Vagina (tissue), 2 donors: ENCODE data around the gene GFRA1.

Experiments
- CTCF ChIP-seq, 3 experiments: fragments of 450-650 bp in 2 of 3; fragments of 200-600 bp in 1 of 3; sonication (generic) in 1 of 3; IDR thresholded peaks; one replicate each; pipeline ENCODE4 v1.5.1; 2017 to 2019; ENCODE audit warnings: antibody characterized with exemption in 3 of 3, mild to moderate bottlenecking in 2 of 3, moderate library complexity in 2 of 3
- POLR2AphosphoS5 ChIP-seq, 2 donors: sonication (generic); formaldehyde crosslinking; IDR thresholded peaks; one replicate each; pipeline ENCODE4 v1.9.0; 2017; ENCODE audit warnings: antibody characterized with exemption in 2 of 2, mild to moderate bottlenecking in 2 of 2, low read depth in 1 of 2; ENCODE audit not compliant: insufficient read depth in 1 of 2

GRCh38 chr10:116168329-116168728, 104.7 kb downstream of the GFRA1 start:
- no peak for TF ChIP-seq CTCF (IDR thresholded peaks at IDR 0.05)
- TF ChIP-seq POLR2AphosphoS5 (IDR thresholded peaks at IDR 0.05; ENCODE audit: insufficient read depth in 1 of 2, low read depth in 1 of 2) = no peak
